Vagina (tissue), 2 donors: ENCODE measurements around the gene DACT2.

ENCODE experiments used
- CTCF ChIP-seq, 3 experiments: fragments of 450-650 bp in 2 of 3; fragments of 200-600 bp in 1 of 3; sonication (generic) in 1 of 3; IDR thresholded peaks; one replicate each; pipeline ENCODE4 v1.5.1; 2017 to 2019; ENCODE audit warnings: antibody characterized with exemption in 3 of 3, mild to moderate bottlenecking in 2 of 3, moderate library complexity in 2 of 3
- POLR2A ChIP-seq, 2 donors: fragments of 450-650 bp; IDR thresholded peaks; one replicate each; pipeline ENCODE4 v1.6.1; 2017; ENCODE audit warnings: antibody characterized with exemption in 2 of 2, mild to moderate bottlenecking in 2 of 2, moderate library complexity in 2 of 2
- POLR2AphosphoS5 ChIP-seq, 2 donors: sonication (generic); formaldehyde crosslinking; IDR thresholded peaks; one replicate each; pipeline ENCODE4 v1.9.0; 2017; ENCODE audit warnings: antibody characterized with exemption in 2 of 2, mild to moderate bottlenecking in 2 of 2, low read depth in 1 of 2; ENCODE audit not compliant: insufficient read depth in 1 of 2

- TF ChIP-seq CTCF (IDR thresholded peaks at IDR 0.05) (no peak), POLR2AphosphoS5 (IDR thresholded peaks at IDR 0.05; ENCODE audit: insufficient read depth in 1 of 2, low read depth in 1 of 2) (no peak), POLR2A (IDR thresholded peaks at IDR 0.05) (no peak)
Measured at GRCh38 chr6:168276576-168277273, 42.9 kb downstream of the DACT2 start.
